Measurements from ENCODE around the gene SEC23A.

Gene SEC23A

DNA sequence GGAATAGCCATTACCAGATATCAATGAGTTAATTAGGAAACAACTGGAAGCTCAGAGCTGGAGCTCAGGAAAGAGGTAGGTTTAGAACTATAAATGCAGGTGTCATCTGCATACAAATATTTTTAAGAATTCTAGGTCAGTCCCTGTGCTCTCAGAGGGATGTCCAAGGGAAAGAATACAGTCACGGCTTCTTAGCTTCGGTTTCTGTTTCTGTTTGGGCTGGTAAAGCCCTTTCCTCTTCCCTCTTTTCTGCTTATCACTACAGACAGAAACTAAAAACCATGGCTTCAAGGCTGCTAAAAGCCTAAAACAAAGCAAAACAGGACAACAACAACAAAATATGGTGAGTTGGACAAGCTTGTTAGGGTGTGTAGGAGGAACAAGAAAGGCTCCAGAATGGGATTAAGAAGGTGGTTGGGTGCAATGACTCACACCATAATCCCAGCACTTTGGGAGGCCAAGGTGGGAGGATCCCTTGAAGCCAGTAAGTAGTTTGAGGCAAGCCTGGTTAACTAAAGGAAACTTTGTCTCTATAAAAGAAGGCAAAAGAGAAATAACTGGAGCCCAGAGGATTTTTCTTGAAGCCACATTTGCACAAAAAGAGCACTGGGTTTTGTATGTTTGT is 113.0 kb downstream of the SEC23A start:
- DNase-seq (no peak), ATAC-seq (no peak)

DNA sequence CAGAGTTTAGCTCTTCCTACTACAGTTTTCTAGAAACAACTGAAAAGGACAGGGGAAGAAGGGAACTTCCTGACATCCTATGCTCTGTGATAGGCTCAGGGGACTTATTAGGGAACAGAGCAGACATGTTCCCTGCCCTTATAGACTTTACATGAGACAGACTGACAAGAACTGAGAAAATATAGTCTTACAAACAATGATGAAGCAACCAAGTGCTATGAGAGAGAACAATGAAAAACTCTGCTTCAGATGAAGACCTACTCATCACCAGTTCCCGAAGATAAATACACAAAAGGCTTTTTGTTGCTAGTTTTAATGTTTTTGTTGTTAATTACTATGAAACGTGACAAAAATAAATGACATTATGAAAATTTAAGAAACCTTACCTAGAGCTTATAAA is 115.3 kb downstream of the SEC23A start:
- DNase-seq (no peak), ATAC-seq (no peak)

DNA sequence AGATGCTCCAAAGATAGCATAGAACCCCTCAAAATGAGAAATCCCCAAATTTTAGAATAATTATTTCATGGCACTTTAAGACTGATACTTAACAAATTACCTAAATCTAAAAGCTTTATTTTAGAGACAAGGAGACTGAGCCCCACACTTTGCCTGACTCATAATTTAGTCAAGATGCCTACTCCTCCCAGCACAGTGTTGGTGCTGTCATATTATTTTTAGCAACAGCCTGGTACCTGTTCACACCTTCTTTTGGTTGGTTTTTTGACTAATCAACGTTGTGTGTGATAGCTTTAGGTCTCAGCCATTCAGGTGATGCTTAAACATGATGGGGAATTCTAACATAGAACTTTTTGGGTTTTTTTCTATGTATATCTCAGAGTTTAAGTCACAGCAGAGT is 120.2 kb downstream of the SEC23A start:
- DNase-seq (no peak), ATAC-seq (no peak)

DNA sequence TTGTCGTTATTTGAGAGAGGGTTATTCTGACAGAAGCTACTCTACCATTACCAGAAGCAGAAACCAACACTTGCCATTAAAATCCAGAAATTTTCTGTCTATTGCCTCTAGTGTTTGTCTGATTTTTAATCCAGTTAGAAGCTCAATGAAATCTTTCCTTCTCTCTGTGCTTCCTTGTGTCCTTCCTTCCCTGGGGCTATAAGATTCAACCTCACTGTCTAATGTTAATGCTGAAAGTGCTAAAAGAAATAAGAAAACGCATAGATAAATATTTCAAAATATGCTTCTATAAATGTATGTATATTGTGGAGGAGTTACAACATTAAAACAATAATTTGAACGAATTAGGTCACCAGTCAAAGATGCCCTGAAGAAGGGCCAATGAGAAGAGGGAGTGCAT is 120.8 kb downstream of the SEC23A start:
- no peak for ATAC-seq
- no peak for DNase-seq

All from stimulated activated naive CD8-positive, alpha-beta T cell treated with anti-CD3 and anti-CD28 coated beads, Interleukin-15, Interleukin-2, amounts not matched to agents 100 U/mL and 50 U/mL, for 24 hours (primary cell).